ENCODE results near the gene SIAH1. TPM values are rescaled to one million over a fixed set of nuclear protein-coding genes. Genes with fewer than 3 reads are reported as not detected.
"Not testable (repeated sequence)": the region's sequence is repeated elsewhere in the genome, so short reads cannot be mapped to it uniquely, and the experiment has no call there.

SIAH1 gene
- polyA plus RNA-seq, 1 experiment, result 11.7 TPM

GRCh38 chr16:48321317-48322036, 63.7 kb downstream of the SIAH1 start:
- Histone ChIP-seq H3K4me3 (ENCODE audit: low read depth, low read length) (no peak overlapping the region), H3K27me3 (ENCODE audit: control insufficient read depth, insufficient read depth, low read length) (no peaks in the 10 kb centered on the region), H3K36me3 (ENCODE audit: control insufficient read depth, insufficient read depth, low read length) (peaks cover 2% of the 10 kb centered on the region; the same call in 1 of the 2 replicates)
- ChIA-PET POLR2A (no interaction called here), CTCF (interaction anchor here (0.8 to 2.0 kb wide), 3 partner anchors 9 to 302 kb away, joined by 3 to 5 read pairs (median 4); no protein-coding TSS in a partner anchor)
- no peak for DNase-seq (ENCODE audit: low read depth)
- TF ChIP-seq, protein P1, sequence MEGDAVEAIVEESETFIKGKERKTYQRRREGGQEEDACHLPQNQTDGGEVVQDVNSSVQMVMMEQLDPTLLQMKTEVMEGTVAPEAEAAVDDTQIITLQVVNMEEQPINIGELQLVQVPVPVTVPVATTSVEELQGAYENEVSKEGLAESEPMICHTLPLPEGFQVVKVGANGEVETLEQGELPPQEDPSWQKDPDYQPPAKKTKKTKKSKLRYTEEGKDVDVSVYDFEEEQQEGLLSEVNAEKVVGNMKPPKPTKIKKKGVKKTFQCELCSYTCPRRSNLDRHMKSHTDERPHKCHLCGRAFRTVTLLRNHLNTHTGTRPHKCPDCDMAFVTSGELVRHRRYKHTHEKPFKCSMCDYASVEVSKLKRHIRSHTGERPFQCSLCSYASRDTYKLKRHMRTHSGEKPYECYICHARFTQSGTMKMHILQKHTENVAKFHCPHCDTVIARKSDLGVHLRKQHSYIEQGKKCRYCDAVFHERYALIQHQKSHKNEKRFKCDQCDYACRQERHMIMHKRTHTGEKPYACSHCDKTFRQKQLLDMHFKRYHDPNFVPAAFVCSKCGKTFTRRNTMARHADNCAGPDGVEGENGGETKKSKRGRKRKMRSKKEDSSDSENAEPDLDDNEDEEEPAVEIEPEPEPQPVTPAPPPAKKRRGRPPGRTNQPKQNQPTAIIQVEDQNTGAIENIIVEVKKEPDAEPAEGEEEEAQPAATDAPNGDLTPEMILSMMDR (IDR thresholded peaks at IDR 0.05; ENCODE audit: insufficient read depth, low read depth, low read length), result no peak

- TF ChIP-seq, protein P1 (IDR thresholded peaks at IDR 0.05; ENCODE audit: insufficient read depth, low read depth, low read length), result no peak
- ChIA-PET POLR2A (interaction anchor here (0.6 kb wide), 1 partner anchor 693 kb away, joined by 3 read pairs; no protein-coding TSS in a partner anchor), CTCF (no interaction called here)
- Histone ChIP-seq H3K4me3 (ENCODE audit: low read depth, low read length) (no peak overlapping the region), H3K36me3 (ENCODE audit: control insufficient read depth, insufficient read depth, low read length) (0 out of 2 replicates have a peak, but pooled peaks cover 1% of the 10 kb centered on the region), H3K27me3 (ENCODE audit: control insufficient read depth, insufficient read depth, low read length) (no peaks in the 10 kb centered on the region)
- no peak for DNase-seq (ENCODE audit: low read depth)
Observed at GRCh38 chr16:48318630-48319029, 66.6 kb downstream of the SIAH1 start.

DNA sequence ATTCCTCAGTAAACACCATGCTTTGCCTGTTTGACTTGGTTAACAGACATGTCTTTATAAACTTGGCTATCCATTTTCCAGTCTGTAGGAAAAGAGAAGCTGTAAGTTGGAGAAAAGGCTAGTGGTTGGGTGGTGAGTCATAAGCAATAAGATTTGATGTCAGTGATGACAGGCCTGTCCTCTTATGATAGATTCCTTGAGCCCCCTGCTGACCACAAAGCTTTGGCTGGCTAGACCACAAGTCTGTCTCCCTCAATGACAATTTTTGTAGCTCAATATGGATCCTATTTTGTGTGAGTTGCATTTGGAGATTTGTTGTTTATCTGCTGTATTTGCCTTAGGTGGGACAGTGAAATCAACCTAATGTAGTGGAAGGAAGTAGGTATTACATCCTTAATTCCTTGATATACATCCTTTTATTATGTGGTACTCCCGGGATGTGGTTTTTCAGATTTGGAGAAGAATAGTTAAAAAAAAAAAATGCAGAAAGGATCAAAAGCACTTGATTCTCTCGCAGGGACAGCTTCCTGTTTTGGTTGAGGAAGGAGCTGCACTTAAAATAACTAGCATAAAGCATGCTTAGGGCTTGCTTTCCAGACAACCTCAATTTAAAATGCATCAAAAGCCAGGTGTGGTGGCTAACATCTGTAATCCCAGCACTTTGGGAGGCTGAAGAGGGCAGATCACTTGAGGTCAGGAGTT, 67.4 kb downstream of the SIAH1 start:
- H3K27me3 ChIP-seq (ENCODE audit: control insufficient read depth, insufficient read depth, low read length), result no peaks in the 10 kb centered on the region
- H3K36me3 ChIP-seq (ENCODE audit: control insufficient read depth, insufficient read depth, low read length), result 0 out of 2 replicates have a peak, but pooled peaks cover 1% of the 10 kb centered on the region
- DNase-seq (ENCODE audit: low read depth), result no peak
- no peak overlapping the region for H3K4me3 ChIP-seq (ENCODE audit: low read depth, low read length)
- ChIA-PET POLR2A (no interaction called here), CTCF (interaction anchor here (1.2 kb wide), 1 partner anchor 1176 kb away, joined by 3 read pairs; no protein-coding TSS in a partner anchor)
- TF ChIP-seq, protein P1 (IDR thresholded peaks at IDR 0.05; ENCODE audit: insufficient read depth, low read depth, low read length), result no peak

DNA sequence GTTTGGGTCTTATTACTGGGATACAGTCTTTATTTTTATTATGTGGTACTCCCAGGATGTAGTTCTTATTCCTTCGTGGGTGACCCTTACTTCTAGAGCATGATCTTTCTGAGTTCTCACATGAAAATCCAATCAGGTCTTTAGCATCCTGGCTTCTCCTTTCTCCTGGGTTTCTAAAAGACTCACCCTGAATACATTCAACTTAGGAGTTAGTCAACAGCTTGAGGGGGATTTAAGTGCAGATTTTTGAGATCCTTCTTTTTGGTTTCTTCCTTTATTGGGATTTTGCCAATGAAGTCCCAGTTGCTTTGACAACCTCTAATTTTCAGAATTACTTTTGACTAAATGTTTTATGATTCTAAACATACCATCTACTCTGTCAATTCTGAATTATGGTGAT, 68.2 kb downstream of the SIAH1 start:
- CTCF ChIA-PET, result interaction anchor here (1.2 kb wide), 1 partner anchor 1176 kb away, joined by 3 read pairs; no protein-coding TSS in a partner anchor
- no peaks in the 10 kb centered on the region for H3K27me3 ChIP-seq (ENCODE audit: control insufficient read depth, insufficient read depth, low read length)
- no peak overlapping the region for H3K4me3 ChIP-seq (ENCODE audit: low read depth, low read length)
- POLR2A ChIA-PET, result no interaction called here
- H3K36me3 ChIP-seq (ENCODE audit: control insufficient read depth, insufficient read depth, low read length), result 0 out of 2 replicates have a peak, but pooled peaks cover 1% of the 10 kb centered on the region
- no peak for DNase-seq (ENCODE audit: low read depth)
- TF ChIP-seq, protein P1 (IDR thresholded peaks at IDR 0.05; ENCODE audit: insufficient read depth, low read depth, low read length), result no peak

DNA sequence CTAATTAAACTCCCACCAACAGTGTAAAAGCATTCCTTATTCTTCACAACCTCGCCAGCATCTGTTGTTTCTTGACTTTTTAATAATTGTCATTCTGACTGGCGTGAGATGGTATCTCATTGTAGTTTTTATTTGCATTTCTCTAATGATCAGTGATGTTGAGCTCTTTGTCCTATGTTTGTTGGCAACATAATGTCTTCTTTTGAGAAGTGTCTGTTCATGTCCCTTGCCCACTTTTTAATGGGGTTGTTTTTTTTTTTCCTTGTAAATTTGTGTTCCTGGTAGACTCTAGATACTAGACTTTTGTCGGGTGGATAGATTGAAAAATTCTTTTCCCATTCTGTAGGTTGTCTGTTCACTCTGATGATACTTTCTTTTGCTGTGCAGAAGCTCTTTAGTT, 71.3 kb downstream of the SIAH1 start:
- H3K36me3 ChIP-seq (ENCODE audit: control insufficient read depth, insufficient read depth, low read length); H3K4me3 ChIP-seq (ENCODE audit: low read depth, low read length); POLR2A ChIA-PET; DNase-seq (ENCODE audit: low read depth); H3K27me3 ChIP-seq (ENCODE audit: control insufficient read depth, insufficient read depth, low read length); CTCF ChIA-PET: not testable (repeated sequence)

Measured in BJ (cell line).